A549 (cell line): ENCODE results near the gene TFF3.

ENCODE experiments used
- ELK1 ChIP-seq: fragments of 150-350 bp; IDR thresholded peaks from 2 replicates; pipeline ENCODE4 v1.6.1; 2014; ENCODE audit warnings: low read depth, mild to moderate bottlenecking, low read length
- MAZ ChIP-seq: fragments of 150-350 bp; IDR thresholded peaks from 2 replicates; pipeline ENCODE4 v1.6.1; 2014; ENCODE audit warnings: antibody characterized with exemption, low read depth, low read length, borderline replicate concordance
- TF ChIP-seq, protein P1 (sequence below): fragments of >200 bp; sonication (Bioruptor Twin); formaldehyde crosslinking; IDR thresholded peaks from 3 replicates; pipeline ENCODE4 v1.5.1; 2016

DNA sequence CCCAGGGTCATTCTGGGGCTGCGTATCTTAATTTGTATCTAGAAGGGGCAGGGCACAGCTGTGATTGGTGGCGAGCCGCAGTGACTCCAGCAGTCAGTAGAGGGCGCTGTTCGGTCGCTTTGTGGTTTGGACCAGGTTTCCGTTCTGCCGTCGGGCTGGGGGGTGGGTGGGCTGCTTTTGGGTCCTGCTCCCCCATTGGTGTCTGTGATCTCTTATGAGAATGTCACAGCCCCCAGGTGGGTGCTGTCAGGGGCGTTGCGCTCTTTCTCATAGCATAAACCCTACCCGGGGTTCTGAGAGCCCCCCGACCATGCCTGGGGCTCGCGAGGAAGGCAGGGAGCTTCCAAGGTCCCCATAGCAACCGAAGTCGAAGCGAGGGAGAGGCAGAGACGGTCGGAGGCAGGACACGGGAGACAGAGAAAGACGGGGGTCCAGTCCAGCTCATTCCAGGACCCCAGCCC, 5.4 kb downstream of the TFF3 start:
- TF ChIP-seq, protein P1, sequence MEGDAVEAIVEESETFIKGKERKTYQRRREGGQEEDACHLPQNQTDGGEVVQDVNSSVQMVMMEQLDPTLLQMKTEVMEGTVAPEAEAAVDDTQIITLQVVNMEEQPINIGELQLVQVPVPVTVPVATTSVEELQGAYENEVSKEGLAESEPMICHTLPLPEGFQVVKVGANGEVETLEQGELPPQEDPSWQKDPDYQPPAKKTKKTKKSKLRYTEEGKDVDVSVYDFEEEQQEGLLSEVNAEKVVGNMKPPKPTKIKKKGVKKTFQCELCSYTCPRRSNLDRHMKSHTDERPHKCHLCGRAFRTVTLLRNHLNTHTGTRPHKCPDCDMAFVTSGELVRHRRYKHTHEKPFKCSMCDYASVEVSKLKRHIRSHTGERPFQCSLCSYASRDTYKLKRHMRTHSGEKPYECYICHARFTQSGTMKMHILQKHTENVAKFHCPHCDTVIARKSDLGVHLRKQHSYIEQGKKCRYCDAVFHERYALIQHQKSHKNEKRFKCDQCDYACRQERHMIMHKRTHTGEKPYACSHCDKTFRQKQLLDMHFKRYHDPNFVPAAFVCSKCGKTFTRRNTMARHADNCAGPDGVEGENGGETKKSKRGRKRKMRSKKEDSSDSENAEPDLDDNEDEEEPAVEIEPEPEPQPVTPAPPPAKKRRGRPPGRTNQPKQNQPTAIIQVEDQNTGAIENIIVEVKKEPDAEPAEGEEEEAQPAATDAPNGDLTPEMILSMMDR: peak; percentile 52
- TF ChIP-seq MAZ (no peak), ELK1 (no peak)
